ENCODE results near the gene METTL17. TPM values are rescaled to one million over a fixed set of nuclear protein-coding genes. Genes with fewer than 3 reads are reported as not detected.
A peak's percentile ranks its signal among the peaks of the same experiment; 100 is the strongest.

METTL17 gene
- total and polyA plus RNA-seq, 2 of the 8 experiments (the other 6 are each of a cell fraction or from before 2014, with no cell fraction given): 73.8 to 138 TPM

- Histone ChIP-seq H3K4me1 (replicated peaks in 1 of 4; ENCODE audit: control insufficient read depth in 3 of 4, insufficient read depth in 4 of 4, low read length in 3 of 4) (peaks cover 4 to 14% (median 6%) of the 10 kb centered on the region in 4 experiments; a peak in 6 of 7 replicates), H3K36me3 (ENCODE audit: control insufficient read depth in 2 of 4, insufficient read depth in 4 of 4, low read length in 3 of 4) (no peaks in the 10 kb centered on the region), H3K9ac (replicated peaks in 1 of 4; ENCODE audit: extremely low read depth in 1 of 4, low read depth in 3 of 4, low read length in 3 of 4) (0 out of 7 replicates have a peak overlapping the region, but pooled peaks of 1 of the 4 experiments have one; percentile 32), H3K4me2 (ENCODE audit: insufficient read depth in 1 of 2, low read depth in 2 of 2, low read length in 2 of 2) (no peak overlapping the region), H3K4me3 (ENCODE audit: extremely low read depth in 1 of 4, insufficient read depth in 2 of 4, low read depth in 3 of 4, low read length in 4 of 4) (no peak overlapping the region), H2BK20ac (ENCODE audit: low read length) (no peak overlapping the region), H2AFZ (ENCODE audit: low read length) (no peak overlapping the region), H3K27ac (ENCODE audit: low read depth, low read length) (no peak overlapping the region), H4K91ac (replicated peaks; ENCODE audit: insufficient read length, low read length) (no peak overlapping the region), H3K79me2 (ENCODE audit: control insufficient read depth in 1 of 2, insufficient read depth in 2 of 2, low read length in 2 of 2) (no peaks in the 10 kb centered on the region), H2BK120ac (replicated peaks; ENCODE audit: low read depth, low read length) (no peak overlapping the region), H3K56ac (replicated peaks; ENCODE audit: insufficient read length, low read depth, low read length) (no peak overlapping the region), H3K14ac (ENCODE audit: insufficient read length) (no peak overlapping the region), H4K20me1 (replicated peaks in 1 of 2; ENCODE audit: control insufficient read depth in 1 of 2, insufficient read depth in 2 of 2, low read length in 2 of 2) (no peaks in the 10 kb centered on the region), H3K18ac (ENCODE audit: extremely low read depth, low read length) (no peak overlapping the region), H4K5ac (ENCODE audit: insufficient read length, low read depth, low read length) (no peak overlapping the region), H2BK15ac (ENCODE audit: low read length) (no peak overlapping the region), H3K23ac (ENCODE audit: insufficient read length) (no peak overlapping the region), H3K4ac (replicated peaks; ENCODE audit: insufficient read length, low read depth, low read length) (no peak overlapping the region), H4K8ac (ENCODE audit: extremely low read depth, insufficient read depth, low read length) (no peak overlapping the region), H2AK5ac (ENCODE audit: low read depth, low read length) (no peak overlapping the region), H3K79me1 (ENCODE audit: low read depth, low read length) (no peaks in the 10 kb centered on the region), H2BK5ac (ENCODE audit: low read depth, low read length) (no peak overlapping the region), H3K9me3 (ENCODE audit: insufficient read depth in 2 of 2, low read depth in 1 of 2, low read length in 1 of 2) (no peaks in the 10 kb centered on the region), H3K27me3 (replicated peaks in 1 of 4; ENCODE audit: control insufficient read depth in 3 of 4, extremely low read depth in 1 of 4, insufficient read depth in 3 of 4, low read length in 3 of 4) (peaks cover 0 to 5% (median 1%) of the 10 kb centered on the region in 4 experiments; a peak in 3 of 7 replicates), H3K23me2 (ENCODE audit: low read depth, low read length) (peaks cover 7% of the 10 kb centered on the region), H2BK12ac (ENCODE audit: low read depth, low read length) (no peak overlapping the region)
- TF ChIP-seq ZNF274 (IDR thresholded peaks at IDR 0.05; ENCODE audit: borderline replicate concordance, extremely low read depth, low read length): no peak
- no peak for TF ChIP-seq SP1 (IDR thresholded peaks at IDR 0.05; ENCODE audit: low read depth, low read length)
- no peak for TF ChIP-seq ASH2L (IDR thresholded peaks at IDR 0.05; ENCODE audit: low read length)
- no peak for TF ChIP-seq GABPA (IDR thresholded peaks at IDR 0.05; ENCODE audit: borderline replicate concordance, insufficient read depth, low read length)
- no peak for TF ChIP-seq HDAC6 (IDR thresholded peaks at IDR 0.05; ENCODE audit: low read depth, low read length)
- no peak for TF ChIP-seq BCL11A (IDR thresholded peaks at IDR 0.05; ENCODE audit: low read depth in 2 of 2, low read length in 2 of 2)
- no peak for TF ChIP-seq POLR2A (IDR thresholded peaks at IDR 0.05; ENCODE audit: control extremely low read depth in 1 of 2, low read depth in 2 of 2, low read length in 2 of 2)
- TF ChIP-seq KDM5A (IDR thresholded peaks at IDR 0.05; ENCODE audit: low read length): no peak
- no peak for TF ChIP-seq TEAD4 (IDR thresholded peaks at IDR 0.05; ENCODE audit: low read depth, low read length)
- TF ChIP-seq SIX5 (IDR thresholded peaks at IDR 0.05; ENCODE audit: low read depth, low read length): no peak
- TF ChIP-seq SP2 (IDR thresholded peaks at IDR 0.05; ENCODE audit: low read length): no peak
- no peak for TF ChIP-seq TAF1 (IDR thresholded peaks at IDR 0.05; ENCODE audit: low read depth, low read length)
- no peak for TF ChIP-seq TAF7 (optimal IDR thresholded peaks at IDR 0.05; ENCODE audit: borderline replicate concordance, low read depth, low read length)
- DNase-seq (ENCODE audit: low read depth in 1 of 2, low spot score in 2 of 2) (no peak), FAIRE-seq (no peak)
- POLR2A ChIA-PET (ENCODE audit: partially characterized antibody): interaction anchor here (1.1 kb wide), 1 partner anchor 10 kb away, joined by 3 read pairs; no protein-coding TSS in a partner anchor
- 85% methylated on average over 12 of the region's 12 CpGs; no CpG with 5 or more reads in 1 of the 2 experiments for WGBS, 2 experiments (ENCODE audit: extremely low coverage in 1 of 2, insufficient coverage in 1 of 2, insufficient read length in 1 of 2, insufficient replicate concordance in 2 of 2, low coverage in 1 of 2, low lambda C conversion rate in 2 of 2, missing lambda C conversion rate in 1 of 2)
- CTCF ChIA-PET (ENCODE audit: partially characterized antibody): interaction anchor here (1.0 to 8.8 kb wide), 4 partner anchors 9 to 62 kb away, joined by 7 to 152 read pairs (median 8); no protein-coding TSS in a partner anchor
Measured at GRCh38 chr14:21030531-21030930, 40.8 kb downstream of the METTL17 start.
